GM18951 (cell line): ENCODE results near the gene CLIP2.
"Not testable (repeated sequence)": the region's sequence is repeated elsewhere in the genome, so short reads cannot be mapped to it uniquely, and the experiment has no call there.

Source experiments
- POLR2A ChIP-seq: IDR thresholded peaks from 4 replicates; pipeline ENCODE4 v1.6.1; 2011; ENCODE audit warnings: mild to moderate bottlenecking; ENCODE audit not compliant: insufficient read length, insufficient read depth; ENCODE audit errors: extremely low read depth
- in situ Hi-C: fragments of 300-500 bp; cut with MboI; formaldehyde crosslinking; loops from one replicate; pipeline ENCODE4 v1.12.0; 2022; ENCODE audit warnings: low sequenced_read_pairs, mixed read lengths, inconsistent platforms; ENCODE audit not compliant: unreplicated experiment

The CLIP2 gene

DNA sequence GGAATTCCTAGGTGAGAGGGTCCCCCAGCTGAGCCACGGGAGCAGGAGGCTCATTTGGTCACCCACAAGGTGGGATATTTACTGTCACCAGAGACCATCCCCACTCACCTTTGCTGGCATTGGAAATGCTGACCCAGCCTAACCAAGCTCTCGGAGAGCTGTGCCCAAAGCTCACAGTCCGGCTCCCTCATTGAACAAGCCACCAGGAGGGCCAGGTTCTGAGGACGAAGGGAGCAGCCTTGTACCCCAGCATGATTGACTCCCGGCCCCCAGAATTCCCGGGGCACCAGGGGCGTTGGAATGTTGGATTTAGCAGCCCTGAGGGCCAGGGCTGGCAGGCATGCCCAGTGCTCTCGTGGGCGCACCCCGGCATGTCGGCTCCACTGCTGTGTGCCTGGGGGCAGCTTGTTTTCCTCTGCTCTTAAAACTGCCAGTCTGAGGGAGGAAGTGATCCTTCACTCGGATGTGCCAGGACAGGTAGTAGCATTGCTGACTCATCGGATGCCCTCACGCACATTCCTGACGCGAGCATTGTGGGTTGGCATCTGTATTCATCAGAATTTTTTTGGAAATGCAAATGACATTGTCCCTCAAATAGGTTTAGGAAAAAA, 23.3 kb downstream of the CLIP2 start:
- in situ Hi-C loops: no loop called here
- no peak for TF ChIP-seq POLR2A

DNA sequence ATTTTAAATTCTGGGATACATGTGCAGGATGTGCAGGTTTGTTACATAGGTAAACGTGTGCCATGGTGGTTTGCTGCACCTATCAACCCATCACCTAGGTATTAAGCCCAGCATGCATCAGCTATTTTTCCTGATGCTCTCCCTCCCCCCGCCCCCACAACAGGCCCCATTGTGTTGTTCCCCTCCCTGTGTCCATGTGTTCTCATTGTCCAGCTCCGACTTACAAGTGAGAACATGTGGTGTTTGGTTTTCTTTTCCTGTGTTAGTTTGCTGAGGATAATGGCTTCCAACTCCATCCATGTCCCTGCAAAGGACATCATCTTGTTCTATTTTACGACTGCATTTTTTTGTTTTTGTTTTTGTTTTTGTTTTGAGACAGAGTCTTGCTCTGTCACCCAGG, 26.7 kb downstream of the CLIP2 start:
- in situ Hi-C loops: not testable (repeated sequence)

DNA sequence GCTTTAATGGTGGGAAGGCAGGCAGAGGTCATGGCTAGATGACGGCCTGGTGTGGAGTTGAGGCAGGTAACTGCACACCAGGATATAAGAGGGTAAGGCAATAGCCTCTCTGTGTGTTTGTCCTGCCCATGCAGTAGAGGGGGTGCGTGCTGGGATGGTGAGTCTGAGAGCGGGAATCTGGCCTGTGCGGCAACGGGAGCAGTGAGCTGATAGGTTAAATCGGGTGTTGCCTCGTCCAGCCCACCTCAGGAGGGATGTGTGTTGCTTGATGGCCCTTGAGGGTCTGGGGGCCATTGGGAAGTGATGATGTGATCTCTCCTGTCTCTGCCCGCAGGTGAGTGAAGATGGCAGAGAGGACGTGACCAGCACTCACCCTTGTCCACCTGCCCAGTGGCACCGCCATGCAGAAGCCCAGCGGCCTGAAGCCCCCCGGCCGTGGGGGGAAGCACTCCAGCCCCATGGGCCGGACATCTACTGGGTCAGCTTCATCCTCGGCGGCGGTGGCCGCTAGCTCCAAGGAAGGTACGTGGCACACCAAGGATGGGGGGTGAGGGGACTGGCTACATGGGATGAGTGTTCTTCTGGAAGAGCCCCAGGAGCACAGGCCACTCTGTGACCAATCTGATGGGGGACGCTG, 28.1 kb downstream of the CLIP2 start:
- in situ Hi-C loops: no loop called here
- TF ChIP-seq POLR2A: no peak

DNA sequence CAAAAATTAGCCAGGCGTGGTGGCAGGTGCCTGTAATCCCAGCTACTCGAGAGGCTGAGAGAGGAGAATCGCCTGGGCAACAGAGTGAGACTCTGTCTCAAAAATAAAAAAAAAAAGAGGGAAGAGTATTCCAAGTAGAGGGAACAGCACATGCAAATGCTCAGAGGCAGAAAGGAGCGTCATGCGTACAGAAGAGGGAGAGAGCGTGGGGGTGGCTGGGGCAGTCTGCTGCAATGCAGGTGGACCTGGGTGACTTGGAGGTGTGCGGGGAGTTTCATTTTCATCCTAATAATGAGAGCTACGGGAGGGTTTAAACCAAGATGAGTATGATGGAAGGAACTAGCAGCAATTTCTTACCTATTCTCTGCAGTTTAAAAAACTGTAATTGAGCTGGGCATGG, 28.8 kb downstream of the CLIP2 start:
- in situ Hi-C loops: no loop called here
- no peak for TF ChIP-seq POLR2A

DNA sequence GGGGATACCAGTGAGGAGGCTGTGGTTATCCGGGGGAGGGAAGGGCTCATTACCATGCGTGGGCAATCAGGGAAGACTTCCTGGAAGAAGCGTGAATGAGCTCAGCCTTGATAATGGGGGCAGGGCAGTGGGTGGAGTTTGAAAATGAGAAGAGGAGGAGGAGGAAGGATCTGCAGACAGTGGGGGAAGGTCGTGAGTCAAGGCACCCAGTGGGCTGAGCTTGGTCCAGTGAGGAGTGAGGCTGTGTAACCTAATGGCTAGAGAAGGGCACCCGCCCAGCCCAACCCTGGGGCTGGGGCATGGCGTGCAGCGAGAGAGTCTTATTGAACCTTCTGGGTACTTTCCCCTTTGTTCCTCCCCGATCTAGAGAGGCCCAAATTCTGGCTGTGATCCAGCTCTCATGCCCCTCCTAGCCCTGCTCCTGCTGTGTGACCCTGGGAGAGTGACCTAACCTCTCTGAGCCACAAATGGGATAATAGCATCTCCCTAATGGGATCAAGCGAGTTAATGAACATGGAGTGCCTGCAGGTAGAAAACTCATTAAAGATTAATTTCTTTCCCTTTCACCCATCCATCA, 31.5 kb downstream of the CLIP2 start:
- in situ Hi-C loops: no loop called here
- TF ChIP-seq POLR2A: no peak

DNA sequence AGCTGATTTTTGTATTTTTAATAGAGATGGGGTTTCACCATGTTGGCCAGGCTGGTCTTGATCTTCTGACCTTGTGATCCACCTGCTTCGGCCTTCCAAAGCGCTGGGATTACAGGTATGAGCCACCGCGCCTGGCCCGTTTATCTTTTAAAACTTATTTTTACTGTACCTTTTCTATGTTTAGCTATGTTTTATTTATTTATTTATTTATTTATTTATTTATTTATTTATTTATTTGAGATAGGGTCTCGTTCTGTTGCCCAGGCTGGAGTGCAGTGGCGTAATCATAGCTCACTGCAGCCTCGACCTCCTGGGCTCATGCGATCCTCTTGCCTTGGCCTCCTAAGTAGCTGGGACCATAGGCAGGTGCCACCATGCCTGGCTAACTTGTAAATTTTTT, 33.7 kb downstream of the CLIP2 start:
- in situ Hi-C loops: not testable (repeated sequence)

DNA sequence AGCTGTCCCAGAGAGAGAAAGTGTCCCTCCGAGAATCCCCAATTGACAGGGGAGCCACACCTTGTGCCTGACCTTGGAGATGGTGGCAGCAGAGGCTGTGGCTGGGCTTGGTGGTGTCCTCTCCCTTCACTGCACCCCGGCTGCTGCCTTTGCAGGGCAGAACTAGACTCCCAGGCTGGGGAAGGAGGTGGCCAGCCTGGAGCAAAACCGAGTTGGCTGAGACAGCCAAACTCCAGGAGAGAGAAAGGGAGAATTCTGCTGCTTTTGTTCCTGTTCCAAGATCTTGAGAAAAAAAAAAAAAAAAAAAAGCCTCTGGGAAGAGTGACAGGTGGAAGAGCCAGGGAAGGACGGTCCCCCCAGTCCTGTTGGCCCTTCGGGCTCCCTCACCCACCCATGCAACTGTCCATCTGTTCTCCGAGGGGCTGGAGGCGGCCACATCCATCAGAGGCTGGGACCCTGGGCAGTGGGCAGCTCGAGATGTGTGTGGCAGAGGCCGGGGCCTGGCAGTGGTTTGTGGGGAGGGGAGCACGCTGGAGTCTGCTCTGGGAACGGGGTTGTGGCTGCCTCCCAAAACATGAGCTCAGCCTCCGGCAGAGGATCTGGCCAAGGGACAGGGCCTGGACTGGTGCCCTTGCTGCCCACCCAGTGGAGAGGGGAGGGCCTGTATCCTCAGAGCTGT, 35.5 kb downstream of the CLIP2 start:
- TF ChIP-seq POLR2A: no peak
- in situ Hi-C loops: no loop called here

DNA sequence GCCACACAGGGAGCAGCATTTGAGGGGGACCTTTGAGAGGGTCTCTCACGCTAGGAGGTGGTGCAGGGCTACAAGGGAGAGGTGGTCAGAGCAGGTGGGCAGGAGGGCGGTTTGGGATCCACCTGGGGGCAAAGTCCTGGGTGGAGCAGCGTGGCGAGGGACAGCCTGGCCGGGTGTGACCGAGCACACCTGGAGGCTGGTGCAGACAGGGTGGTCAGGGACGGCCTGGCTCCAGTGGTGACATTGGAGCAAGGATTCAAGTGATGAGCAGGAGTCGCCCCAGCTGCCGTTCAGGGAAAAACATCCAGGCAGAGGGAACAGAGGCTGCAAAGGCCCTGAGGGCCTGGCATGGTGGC, 36.0 kb downstream of the CLIP2 start:
- no peak for TF ChIP-seq POLR2A
- in situ Hi-C loops: no loop called here

DNA sequence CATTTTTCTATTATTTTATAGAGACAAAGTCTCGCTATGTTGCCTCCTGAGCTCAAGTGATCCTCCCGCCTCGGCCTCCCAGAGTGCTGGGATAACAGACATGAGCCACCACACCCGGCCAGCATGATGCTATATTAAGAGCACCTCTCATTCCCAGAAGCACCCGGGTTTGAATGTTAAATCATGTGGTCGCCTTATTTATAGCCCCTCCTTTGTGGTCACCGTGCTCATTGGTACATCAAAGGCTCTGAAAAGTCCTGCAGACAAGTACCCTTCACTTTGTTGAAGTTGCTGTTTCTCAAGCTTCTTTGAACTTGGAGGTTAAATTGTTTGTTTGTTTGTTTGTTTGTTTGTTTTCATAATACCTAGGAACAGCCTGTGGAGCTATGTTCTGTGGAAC, 40.0 kb downstream of the CLIP2 start:
- in situ Hi-C loops: no loop called here
- no peak for TF ChIP-seq POLR2A

DNA sequence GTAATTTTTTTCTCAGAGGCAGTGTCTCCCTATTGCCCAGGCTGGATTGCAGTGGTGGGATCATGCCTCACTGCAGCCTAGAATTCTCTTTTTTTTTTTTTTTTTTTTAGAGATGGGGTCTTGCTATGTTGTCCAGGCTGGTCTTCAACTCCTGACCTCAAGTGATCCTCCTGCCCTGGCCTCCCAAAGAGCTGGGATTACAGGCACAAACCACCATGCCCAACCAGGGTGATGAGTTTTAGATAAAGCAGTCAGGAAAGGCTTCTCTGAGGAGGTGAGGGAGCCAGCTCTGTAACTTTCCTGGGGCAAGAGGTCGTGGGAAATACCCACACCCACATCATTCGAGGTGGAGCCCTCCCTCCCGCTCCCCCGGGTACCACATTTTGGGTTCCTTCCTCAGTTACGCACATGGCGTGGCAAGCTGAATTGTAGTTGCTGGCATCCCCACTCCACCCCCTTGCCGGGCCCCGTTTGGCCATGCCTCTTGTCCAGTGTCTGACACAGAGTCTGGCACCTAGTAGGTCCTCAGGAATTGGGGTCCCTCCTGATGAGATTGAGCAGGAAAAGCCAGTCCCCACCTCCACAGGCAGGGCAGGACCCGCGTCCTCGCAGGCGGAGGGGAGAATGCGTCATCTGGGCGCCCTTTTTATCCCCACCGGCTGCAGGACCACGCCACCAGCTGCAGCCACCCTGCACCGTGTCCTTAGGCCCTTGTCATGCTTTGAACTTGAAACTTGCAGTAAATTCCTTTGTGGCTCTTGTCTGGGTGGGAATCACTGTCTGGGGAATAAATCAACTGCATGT, 43.4 kb downstream of the CLIP2 start:
- in situ Hi-C loops: no loop called here
- TF ChIP-seq POLR2A: no peak

DNA sequence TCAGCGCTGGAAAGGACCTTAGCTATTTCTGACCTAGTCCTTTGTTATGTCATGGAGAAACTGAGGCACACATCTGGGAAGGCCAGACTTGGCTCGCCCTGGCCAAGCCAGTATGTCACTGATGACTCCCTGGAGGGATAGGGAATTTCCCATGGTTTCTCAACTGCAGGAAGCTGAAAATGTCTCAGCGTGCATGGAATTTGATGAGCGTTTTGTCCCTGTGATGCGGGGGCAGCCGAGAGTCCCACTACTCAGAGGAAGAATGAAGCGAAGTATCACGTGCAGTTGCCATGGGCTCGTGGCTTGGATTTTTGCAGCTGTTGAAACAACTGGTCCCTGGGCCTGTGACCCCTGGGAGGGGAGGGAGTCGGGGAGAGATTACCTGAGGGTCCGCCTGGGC, 44.8 kb downstream of the CLIP2 start:
- TF ChIP-seq POLR2A: no peak
- in situ Hi-C loops: no loop called here

DNA sequence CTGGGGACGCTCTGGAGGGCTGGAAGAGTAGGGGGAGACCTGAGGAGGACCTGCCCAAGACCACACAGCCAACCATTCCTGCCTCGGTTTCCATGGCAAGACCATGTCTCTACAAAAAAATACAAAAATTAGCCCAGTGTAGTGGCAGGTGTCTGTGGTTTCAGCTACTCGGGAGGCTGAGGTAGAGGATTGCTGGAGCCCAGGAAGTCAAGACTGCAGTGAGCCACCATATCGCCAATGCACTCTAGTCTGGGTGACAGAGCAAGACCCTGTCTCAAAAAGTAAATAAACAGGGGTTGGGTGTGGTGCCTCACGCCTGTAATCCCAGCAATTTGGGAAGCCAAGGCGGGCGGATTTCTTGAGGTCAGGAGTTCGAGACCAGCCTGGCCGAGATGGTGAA, 48.7 kb downstream of the CLIP2 start:
- TF ChIP-seq POLR2A: no peak
- in situ Hi-C loops: no loop called here

DNA sequence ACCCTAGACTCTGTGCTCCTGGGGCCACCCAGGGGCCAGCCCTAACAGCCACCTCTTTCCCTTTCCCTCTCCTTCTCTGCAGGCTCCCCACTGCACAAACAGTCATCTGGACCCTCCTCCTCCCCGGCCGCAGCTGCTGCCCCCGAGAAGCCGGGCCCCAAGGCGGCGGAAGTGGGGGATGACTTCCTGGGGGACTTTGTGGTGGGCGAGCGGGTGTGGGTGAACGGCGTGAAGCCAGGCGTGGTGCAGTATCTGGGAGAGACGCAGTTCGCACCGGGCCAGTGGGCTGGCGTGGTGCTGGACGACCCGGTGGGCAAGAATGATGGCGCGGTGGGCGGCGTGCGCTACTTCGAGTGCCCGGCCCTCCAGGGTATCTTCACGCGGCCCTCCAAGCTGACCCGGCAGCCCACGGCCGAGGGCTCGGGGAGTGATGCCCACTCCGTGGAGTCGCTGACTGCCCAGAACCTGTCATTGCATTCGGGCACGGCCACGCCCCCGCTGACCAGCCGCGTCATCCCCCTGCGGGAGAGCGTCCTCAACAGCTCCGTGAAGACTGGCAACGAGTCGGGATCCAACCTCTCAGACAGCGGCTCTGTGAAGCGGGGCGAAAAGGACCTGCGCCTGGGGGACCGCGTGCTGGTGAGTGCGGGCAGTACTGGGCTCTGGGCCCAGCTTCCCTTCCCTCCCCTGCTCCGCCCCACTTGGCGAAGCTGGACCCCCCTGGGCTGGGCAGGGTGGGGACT, 49.3 kb downstream of the CLIP2 start:
- in situ Hi-C loops: no loop called here
- no peak for TF ChIP-seq POLR2A

DNA sequence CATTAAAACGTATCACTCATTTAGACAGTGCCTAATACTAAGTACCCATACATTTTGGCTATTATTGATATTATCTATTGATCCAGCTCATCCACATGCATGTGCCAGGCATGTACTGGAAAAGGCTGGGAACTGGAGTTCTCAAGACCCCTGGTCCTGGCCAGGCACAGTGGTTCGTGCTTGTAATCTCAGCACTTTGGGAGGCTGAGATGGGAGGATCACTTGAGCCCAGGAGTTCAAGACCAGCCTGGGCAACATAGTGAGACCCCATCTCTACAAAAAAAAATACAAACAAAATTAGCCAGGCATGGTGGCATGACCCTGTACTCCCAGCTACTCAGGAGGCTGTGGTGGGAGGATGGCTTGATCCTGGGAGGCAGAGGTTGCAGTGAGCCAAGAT, 50.4 kb downstream of the CLIP2 start:
- in situ Hi-C loops: not testable (repeated sequence)
